Measurements from ENCODE around the gene ETV1.

Gene ETV1

GRCh38 chr7:14001139-14001538 lies 11.7 kb upstream of the ETV1 start:
- H3K27ac ChIP-seq (ENCODE audit: low read length), result no peak overlapping the region
- H3K4me3 ChIP-seq (ENCODE audit: low read length), result no peak overlapping the region
- WGBS (ENCODE audit: insufficient coverage, insufficient read length), result no CpG with 5 or more reads among the region's 3 CpGs
- H3K4me1 ChIP-seq (ENCODE audit: control insufficient read depth, insufficient read depth, low read length), result peaks cover 1% of the 10 kb centered on the region; the same call in 1 of the 2 replicates
- H3K36me3 ChIP-seq (ENCODE audit: control insufficient read depth, insufficient read depth, low read length), result no peaks in the 10 kb centered on the region
- no peak for DNase-seq (ENCODE audit: low read depth, low spot score)
- no peaks in the 10 kb centered on the region for H3K9me3 ChIP-seq (ENCODE audit: control insufficient read depth, insufficient read depth, low read length)
- no peaks in the 10 kb centered on the region for H3K27me3 ChIP-seq (ENCODE audit: control insufficient read depth, insufficient read depth, low read length)

- Histone ChIP-seq H3K4me1 (ENCODE audit: control insufficient read depth, insufficient read depth, low read length) (peaks cover 1% of the 10 kb centered on the region; the same call in 1 of the 2 replicates), H3K27ac (ENCODE audit: low read length) (no peak overlapping the region), H3K36me3 (ENCODE audit: control insufficient read depth, insufficient read depth, low read length) (no peaks in the 10 kb centered on the region), H3K4me3 (ENCODE audit: low read length) (no peak overlapping the region), H3K9me3 (ENCODE audit: control insufficient read depth, insufficient read depth, low read length) (no peaks in the 10 kb centered on the region), H3K27me3 (ENCODE audit: control insufficient read depth, insufficient read depth, low read length) (no peaks in the 10 kb centered on the region)
- WGBS (ENCODE audit: insufficient coverage, insufficient read length), result no CpG with 5 or more reads among the region's 1 CpG
- DNase-seq (ENCODE audit: low read depth, low spot score), result no peak
Measured at GRCh38 chr7:14000247-14000646, 10.8 kb upstream of the ETV1 start.

- WGBS (ENCODE audit: insufficient coverage, insufficient read length), result no CpG with 5 or more reads among the region's 5 CpGs
- Histone ChIP-seq H3K27me3 (ENCODE audit: control insufficient read depth, insufficient read depth, low read length) (no peaks in the 10 kb centered on the region), H3K9me3 (ENCODE audit: control insufficient read depth, insufficient read depth, low read length) (no peaks in the 10 kb centered on the region), H3K27ac (ENCODE audit: low read length) (no peak overlapping the region), H3K4me1 (ENCODE audit: control insufficient read depth, insufficient read depth, low read length) (peaks cover 1% of the 10 kb centered on the region; the same call in 1 of the 2 replicates), H3K4me3 (ENCODE audit: low read length) (no peak overlapping the region), H3K36me3 (ENCODE audit: control insufficient read depth, insufficient read depth, low read length) (no peaks in the 10 kb centered on the region)
- no peak for DNase-seq (ENCODE audit: low read depth, low spot score)
Measured at GRCh38 chr7:13998866-13999265, 9.4 kb upstream of the ETV1 start.

GRCh38 chr7:13992596-13992964 lies 3.1 kb upstream of the ETV1 start:
- peaks cover 2% of the 10 kb centered on the region; the same call in 1 of the 2 replicates for H3K4me1 ChIP-seq (ENCODE audit: control insufficient read depth, insufficient read depth, low read length)
- no peaks in the 10 kb centered on the region for H3K36me3 ChIP-seq (ENCODE audit: control insufficient read depth, insufficient read depth, low read length)
- no CpG with 5 or more reads among the region's 1 CpG for WGBS (ENCODE audit: insufficient coverage, insufficient read length)
- no peak for DNase-seq (ENCODE audit: low read depth, low spot score)
- H3K9me3 ChIP-seq (ENCODE audit: control insufficient read depth, insufficient read depth, low read length), result no peaks in the 10 kb centered on the region
- no peaks in the 10 kb centered on the region for H3K27me3 ChIP-seq (ENCODE audit: control insufficient read depth, insufficient read depth, low read length)
- H3K27ac ChIP-seq (ENCODE audit: low read length), result no peak overlapping the region
- H3K4me3 ChIP-seq (ENCODE audit: low read length), result no peak overlapping the region

- peaks cover 2% of the 10 kb centered on the region; the same call in 1 of the 2 replicates for H3K4me1 ChIP-seq (ENCODE audit: control insufficient read depth, insufficient read depth, low read length)
- H3K27ac ChIP-seq (ENCODE audit: low read length), result no peak overlapping the region
- H3K27me3 ChIP-seq (ENCODE audit: control insufficient read depth, insufficient read depth, low read length), result no peaks in the 10 kb centered on the region
- H3K36me3 ChIP-seq (ENCODE audit: control insufficient read depth, insufficient read depth, low read length), result no peaks in the 10 kb centered on the region
- WGBS (ENCODE audit: insufficient coverage, insufficient read length), result no CpG with 5 or more reads among the region's 12 CpGs
- no peaks in the 10 kb centered on the region for H3K9me3 ChIP-seq (ENCODE audit: control insufficient read depth, insufficient read depth, low read length)
- H3K4me3 ChIP-seq (ENCODE audit: low read length), result no peak overlapping the region; the same call in 1 of the 2 replicates
- no peak for DNase-seq (ENCODE audit: low read depth, low spot score)
Measured at GRCh38 chr7:13991791-13992595, 2.5 kb upstream of the ETV1 start.

GRCh38 chr7:13990984-13991790 lies 1.7 kb upstream of the ETV1 start:
- Histone ChIP-seq H3K4me1 (ENCODE audit: control insufficient read depth, insufficient read depth, low read length) (peaks cover 2% of the 10 kb centered on the region; the same call in 1 of the 2 replicates), H3K9me3 (ENCODE audit: control insufficient read depth, insufficient read depth, low read length) (no peaks in the 10 kb centered on the region), H3K27ac (ENCODE audit: low read length) (peak overlapping the region; percentile 14), H3K4me3 (ENCODE audit: low read length) (peak overlapping the region; percentile 73; the same call in 1 of the 2 replicates), H3K27me3 (ENCODE audit: control insufficient read depth, insufficient read depth, low read length) (no peaks in the 10 kb centered on the region), H3K36me3 (ENCODE audit: control insufficient read depth, insufficient read depth, low read length) (no peaks in the 10 kb centered on the region)
- no CpG with 5 or more reads among the region's 38 CpGs for WGBS (ENCODE audit: insufficient coverage, insufficient read length)
- DNase-seq (ENCODE audit: low read depth, low spot score), result peak; percentile 93

- H3K9me3 ChIP-seq (ENCODE audit: control insufficient read depth, insufficient read depth, low read length), result no peaks in the 10 kb centered on the region
- H3K36me3 ChIP-seq (ENCODE audit: control insufficient read depth, insufficient read depth, low read length), result no peaks in the 10 kb centered on the region
- H3K27ac ChIP-seq (ENCODE audit: low read length), result peak overlapping the region; percentile 55
- H3K4me1 ChIP-seq (ENCODE audit: control insufficient read depth, insufficient read depth, low read length), result peaks cover 2% of the 10 kb centered on the region; the same call in 1 of the 2 replicates
- WGBS (ENCODE audit: insufficient coverage, insufficient read length), result no CpG with 5 or more reads among the region's 24 CpGs
- DNase-seq (ENCODE audit: low read depth, low spot score), result peak; percentile 72
- H3K27me3 ChIP-seq (ENCODE audit: control insufficient read depth, insufficient read depth, low read length), result no peaks in the 10 kb centered on the region
- H3K4me3 ChIP-seq (ENCODE audit: low read length), result peak overlapping the region; percentile 73; the same call in 1 of the 2 replicates
Measured at GRCh38 chr7:13990319-13990983, 985 bp upstream of the ETV1 start.

- Histone ChIP-seq H3K4me1 (ENCODE audit: control insufficient read depth, insufficient read depth, low read length) (peaks cover 2% of the 10 kb centered on the region; the same call in 1 of the 2 replicates), H3K27ac (ENCODE audit: low read length) (peak overlapping the region; percentile 55), H3K4me3 (ENCODE audit: low read length) (peak overlapping the region; percentile 73; the same call in 1 of the 2 replicates), H3K9me3 (ENCODE audit: control insufficient read depth, insufficient read depth, low read length) (no peaks in the 10 kb centered on the region), H3K27me3 (ENCODE audit: control insufficient read depth, insufficient read depth, low read length) (no peaks in the 10 kb centered on the region), H3K36me3 (ENCODE audit: control insufficient read depth, insufficient read depth, low read length) (no peaks in the 10 kb centered on the region)
- WGBS (ENCODE audit: insufficient coverage, insufficient read length), result no CpG with 5 or more reads among the region's 13 CpGs
- no peak for DNase-seq (ENCODE audit: low read depth, low spot score)
Measured at GRCh38 chr7:13989949-13990305, 461 bp upstream of the ETV1 start.

GRCh38 chr7:13988731-13989125 lies 738 bp downstream of the ETV1 start:
- no peaks in the 10 kb centered on the region for H3K27me3 ChIP-seq (ENCODE audit: control insufficient read depth, insufficient read depth, low read length)
- DNase-seq (ENCODE audit: low read depth, low spot score), result no peak
- H3K4me3 ChIP-seq (ENCODE audit: low read length), result peak overlapping the region; percentile 73; the same call in 1 of the 2 replicates
- WGBS (ENCODE audit: insufficient coverage, insufficient read length), result no CpG with 5 or more reads among the region's 5 CpGs
- peak overlapping the region; percentile 6 for H3K27ac ChIP-seq (ENCODE audit: low read length)
- H3K9me3 ChIP-seq (ENCODE audit: control insufficient read depth, insufficient read depth, low read length), result no peaks in the 10 kb centered on the region
- no peaks in the 10 kb centered on the region for H3K36me3 ChIP-seq (ENCODE audit: control insufficient read depth, insufficient read depth, low read length)
- H3K4me1 ChIP-seq (ENCODE audit: control insufficient read depth, insufficient read depth, low read length), result peaks cover 2% of the 10 kb centered on the region; the same call in 1 of the 2 replicates

- DNase-seq (ENCODE audit: low read depth, low spot score), result no peak
- WGBS (ENCODE audit: insufficient coverage, insufficient read length), result no CpG with 5 or more reads among the region's 8 CpGs
- H3K4me3 ChIP-seq (ENCODE audit: low read length), result peak overlapping the region; percentile 46; the same call in 1 of the 2 replicates
- no peaks in the 10 kb centered on the region for H3K36me3 ChIP-seq (ENCODE audit: control insufficient read depth, insufficient read depth, low read length)
- H3K4me1 ChIP-seq (ENCODE audit: control insufficient read depth, insufficient read depth, low read length), result peaks cover 2% of the 10 kb centered on the region; the same call in 1 of the 2 replicates
- no peaks in the 10 kb centered on the region for H3K9me3 ChIP-seq (ENCODE audit: control insufficient read depth, insufficient read depth, low read length)
- no peaks in the 10 kb centered on the region for H3K27me3 ChIP-seq (ENCODE audit: control insufficient read depth, insufficient read depth, low read length)
- no peak overlapping the region for H3K27ac ChIP-seq (ENCODE audit: low read length)
Measured at GRCh38 chr7:13988065-13988464, 1.4 kb downstream of the ETV1 start.
